ENCODE measurements around the gene NEFH.

The NEFH gene

DNA sequence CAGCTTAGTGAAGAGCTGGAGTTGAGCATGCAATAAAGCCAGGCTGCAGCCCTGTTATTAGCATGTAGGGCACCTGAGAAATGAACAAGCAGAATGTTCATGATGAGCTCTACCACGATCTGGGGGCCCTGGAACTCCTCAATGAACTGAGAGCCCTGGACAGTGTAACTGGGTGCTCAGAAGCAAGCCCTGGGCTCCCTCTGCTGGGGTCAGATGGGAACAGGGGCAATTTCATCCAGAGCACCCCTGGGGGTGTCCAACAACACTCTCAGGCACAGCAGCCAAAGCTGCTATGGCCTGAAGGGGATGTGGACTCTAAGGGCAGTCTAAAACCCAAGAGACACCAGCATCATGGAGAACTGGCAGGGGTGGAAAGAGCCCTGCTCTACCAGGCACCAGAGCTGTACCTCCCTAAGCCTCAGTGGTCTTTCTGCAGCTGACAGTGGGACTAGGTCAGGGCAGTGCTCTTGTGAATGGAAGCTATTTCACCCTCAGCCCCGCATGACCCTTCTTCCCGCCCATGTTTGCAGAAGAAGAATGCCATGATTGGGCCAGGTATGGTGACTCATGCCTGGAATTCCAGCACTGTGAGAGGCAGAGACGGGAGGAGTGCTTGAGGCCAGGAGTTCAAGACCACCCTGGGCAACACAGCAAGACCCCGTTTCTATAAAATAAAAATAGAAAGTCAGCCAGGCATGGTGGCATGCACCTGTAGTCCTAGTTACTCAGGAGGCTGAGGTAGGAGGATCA, 44.6 kb downstream of the NEFH start:
- ChIA-PET CTCF (no interaction called here), POLR2A (interaction anchor here (1.1 kb wide), 1 partner anchor 14 kb away, joined by 3 read pairs; no protein-coding TSS in a partner anchor)
- peak; percentile 56 for DNase-seq (ENCODE audit: extremely low spot score)
- TF ChIP-seq ZNF384 (IDR thresholded peaks at IDR 0.05): no peak
- no peak for TF ChIP-seq CTBP1 (IDR thresholded peaks at IDR 0.05; ENCODE audit: borderline replicate concordance)
- TF ChIP-seq FOXK2 (IDR thresholded peaks at IDR 0.05): no peak
- no peak for TF ChIP-seq TARDBP (IDR thresholded peaks at IDR 0.05)
- TF ChIP-seq FOXA1 (IDR thresholded peaks at IDR 0.05): no peak
- TF ChIP-seq, protein P1, sequence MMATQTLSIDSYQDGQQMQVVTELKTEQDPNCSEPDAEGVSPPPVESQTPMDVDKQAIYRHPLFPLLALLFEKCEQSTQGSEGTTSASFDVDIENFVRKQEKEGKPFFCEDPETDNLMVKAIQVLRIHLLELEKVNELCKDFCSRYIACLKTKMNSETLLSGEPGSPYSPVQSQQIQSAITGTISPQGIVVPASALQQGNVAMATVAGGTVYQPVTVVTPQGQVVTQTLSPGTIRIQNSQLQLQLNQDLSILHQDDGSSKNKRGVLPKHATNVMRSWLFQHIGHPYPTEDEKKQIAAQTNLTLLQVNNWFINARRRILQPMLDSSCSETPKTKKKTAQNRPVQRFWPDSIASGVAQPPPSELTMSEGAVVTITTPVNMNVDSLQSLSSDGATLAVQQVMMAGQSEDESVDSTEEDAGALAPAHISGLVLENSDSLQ (IDR thresholded peaks at IDR 0.05): no peak
- TF ChIP-seq L3MBTL2 (conservative IDR thresholded peaks at IDR 0.05): no peak
- no peak for TF ChIP-seq NFRKB (IDR thresholded peaks at IDR 0.05)
- TF ChIP-seq BHLHE40 (IDR thresholded peaks at IDR 0.05; ENCODE audit: borderline replicate concordance): no peak
- TF ChIP-seq ARNT (IDR thresholded peaks at IDR 0.05): no peak
- no peak for TF ChIP-seq SUZ12 (IDR thresholded peaks at IDR 0.05)
- no peak for TF ChIP-seq SP1 (IDR thresholded peaks at IDR 0.05)
- TF ChIP-seq FOXM1 (IDR thresholded peaks at IDR 0.05; ENCODE audit: borderline replicate concordance): no peak

- ChIA-PET CTCF (interaction anchor here (0.9 kb wide), 1 partner anchor 46 kb away, joined by 4 read pairs; no protein-coding TSS in a partner anchor), POLR2A (interaction anchor here (0.8 kb wide), 1 partner anchor 25 kb away, joined by 4 read pairs; the partner anchor contains the start of gene THOC5)
Observed at GRCh38 chr22:29528144-29528543, 48.1 kb downstream of the NEFH start.

DNA sequence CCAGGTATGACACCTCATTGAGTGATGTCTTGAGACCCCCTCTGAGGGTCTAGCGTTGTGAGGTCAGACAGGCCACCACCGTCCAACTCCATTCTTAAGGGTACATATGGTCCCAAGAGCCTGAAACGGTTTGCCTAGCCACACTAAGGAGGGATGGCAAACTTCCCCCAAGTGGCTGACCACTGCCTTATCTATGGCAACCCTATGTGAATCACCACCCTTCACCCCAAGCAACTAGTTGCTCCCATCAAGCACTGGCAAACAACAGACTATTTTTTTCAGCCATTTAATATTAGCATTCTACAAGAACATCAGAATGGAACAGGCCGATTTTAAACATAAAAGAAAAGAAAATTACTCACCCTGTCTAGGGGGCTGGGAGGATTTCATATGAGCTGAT, 50.7 kb downstream of the NEFH start:
- ChIA-PET POLR2A (interaction anchor here (2.9 kb wide), 1 partner anchor 23 kb away, joined by 6 read pairs; the partner anchor contains the start of gene THOC5), CTCF (interaction anchor here (1.3 kb wide), 1 partner anchor 23 kb away, joined by 5 read pairs; the partner anchor contains the start of gene THOC5)
- no peak for TF ChIP-seq SUZ12 (IDR thresholded peaks at IDR 0.05)
- no peak for TF ChIP-seq HDGF (IDR thresholded peaks at IDR 0.05; ENCODE audit: borderline replicate concordance)
- TF ChIP-seq ELF4 (IDR thresholded peaks at IDR 0.05): no peak
- no peak for TF ChIP-seq FOXK2 (IDR thresholded peaks at IDR 0.05)
- TF ChIP-seq BHLHE40 (IDR thresholded peaks at IDR 0.05; ENCODE audit: borderline replicate concordance): no peak
- TF ChIP-seq CTBP1 (IDR thresholded peaks at IDR 0.05; ENCODE audit: borderline replicate concordance): no peak
- no peak for TF ChIP-seq TARDBP (IDR thresholded peaks at IDR 0.05)
- no peak for TF ChIP-seq LEF1 (IDR thresholded peaks at IDR 0.05; ENCODE audit: borderline replicate concordance)
- TF ChIP-seq SP1 (IDR thresholded peaks at IDR 0.05): no peak
- no peak for TF ChIP-seq FOXA1 (IDR thresholded peaks at IDR 0.05)
- TF ChIP-seq ZNF384 (IDR thresholded peaks at IDR 0.05): no peak
- no peak for TF ChIP-seq NFRKB (IDR thresholded peaks at IDR 0.05)
- TF ChIP-seq, protein P1 (IDR thresholded peaks at IDR 0.05): no peak
- no peak for TF ChIP-seq FOXM1 (IDR thresholded peaks at IDR 0.05; ENCODE audit: borderline replicate concordance)
- TF ChIP-seq L3MBTL2 (conservative IDR thresholded peaks at IDR 0.05): no peak
- no peak for TF ChIP-seq ARNT (IDR thresholded peaks at IDR 0.05)
- DNase-seq (ENCODE audit: extremely low spot score): no peak

More at GRCh38 chr22:29528144-29528543, 48.1 kb downstream of the NEFH start:
- no peak for DNase-seq (ENCODE audit: extremely low spot score)
- TF ChIP-seq ZNF384 (IDR thresholded peaks at IDR 0.05): no peak
- TF ChIP-seq CTBP1 (IDR thresholded peaks at IDR 0.05; ENCODE audit: borderline replicate concordance): no peak
- no peak for TF ChIP-seq TARDBP (IDR thresholded peaks at IDR 0.05)
- TF ChIP-seq, protein P1 (IDR thresholded peaks at IDR 0.05): no peak
- TF ChIP-seq FOXK2 (IDR thresholded peaks at IDR 0.05): no peak
- TF ChIP-seq ELF4 (IDR thresholded peaks at IDR 0.05): no peak
- no peak for TF ChIP-seq LEF1 (IDR thresholded peaks at IDR 0.05; ENCODE audit: borderline replicate concordance)
- no peak for TF ChIP-seq FOXA1 (IDR thresholded peaks at IDR 0.05)
- no peak for TF ChIP-seq NFRKB (IDR thresholded peaks at IDR 0.05)
- TF ChIP-seq HDGF (IDR thresholded peaks at IDR 0.05; ENCODE audit: borderline replicate concordance): no peak
- no peak for TF ChIP-seq BHLHE40 (IDR thresholded peaks at IDR 0.05; ENCODE audit: borderline replicate concordance)
- no peak for TF ChIP-seq L3MBTL2 (conservative IDR thresholded peaks at IDR 0.05)
- TF ChIP-seq FOXM1 (IDR thresholded peaks at IDR 0.05; ENCODE audit: borderline replicate concordance): no peak
- TF ChIP-seq SUZ12 (IDR thresholded peaks at IDR 0.05): no peak
- TF ChIP-seq SP1 (IDR thresholded peaks at IDR 0.05): no peak
- no peak for TF ChIP-seq ARNT (IDR thresholded peaks at IDR 0.05)

DNA sequence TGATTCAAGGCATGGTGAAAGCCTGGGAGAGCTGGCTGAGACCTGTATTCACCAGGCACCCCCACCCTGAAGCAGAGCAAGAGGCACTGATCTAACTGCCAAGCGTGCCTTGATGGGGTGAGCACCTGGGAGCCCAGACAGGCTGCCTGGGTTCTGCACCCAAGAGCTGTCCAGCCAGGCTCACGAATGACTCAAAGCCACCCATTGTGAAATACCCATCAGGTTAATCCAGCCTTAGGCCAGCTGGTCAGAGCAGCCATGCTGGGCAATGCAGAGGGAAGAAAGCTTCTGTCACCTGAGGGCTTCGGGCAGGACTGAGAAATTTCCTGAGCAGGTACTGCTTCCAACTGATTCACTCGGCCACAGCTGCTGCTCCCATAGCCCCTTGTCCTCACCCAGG, 51.4 kb downstream of the NEFH start:
- CTCF ChIA-PET: no interaction called here
- DNase-seq (ENCODE audit: extremely low spot score): no peak
- TF ChIP-seq, protein P1 (IDR thresholded peaks at IDR 0.05): no peak
- no peak for TF ChIP-seq SP1 (IDR thresholded peaks at IDR 0.05)
- TF ChIP-seq SUZ12 (IDR thresholded peaks at IDR 0.05): no peak
- no peak for TF ChIP-seq ELF4 (IDR thresholded peaks at IDR 0.05)
- no peak for TF ChIP-seq NFRKB (IDR thresholded peaks at IDR 0.05)
- TF ChIP-seq CTBP1 (IDR thresholded peaks at IDR 0.05; ENCODE audit: borderline replicate concordance): no peak
- POLR2A ChIA-PET: interaction anchor here (2.9 kb wide), 1 partner anchor 22 kb away, joined by 6 read pairs; the partner anchor contains the start of gene THOC5

DNA sequence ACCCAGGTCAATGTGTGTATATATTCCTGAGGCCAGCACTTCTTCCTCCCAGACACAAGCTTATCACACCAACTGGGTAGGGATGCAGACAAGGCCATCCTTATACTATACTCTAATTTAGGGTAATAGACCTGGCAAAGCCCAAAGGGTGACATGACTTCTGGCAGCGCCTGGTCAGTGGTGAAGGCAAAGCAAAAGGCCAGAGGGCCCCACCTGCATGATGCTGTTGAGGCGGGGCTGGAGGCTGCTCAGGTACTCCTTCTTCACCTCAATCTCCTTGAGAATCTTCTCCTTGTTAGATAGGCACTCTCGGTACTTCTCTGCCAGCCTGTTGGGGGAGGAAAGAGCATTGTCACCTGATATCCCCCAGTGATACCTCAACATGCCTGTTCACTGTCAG, 56.4 kb downstream of the NEFH start:
- TF ChIP-seq CTBP1 (IDR thresholded peaks at IDR 0.05; ENCODE audit: borderline replicate concordance) (no peak), NFRKB (IDR thresholded peaks at IDR 0.05) (no peak), FOXA1 (IDR thresholded peaks at IDR 0.05) (no peak), ARNT (IDR thresholded peaks at IDR 0.05) (no peak), FOXM1 (IDR thresholded peaks at IDR 0.05; ENCODE audit: borderline replicate concordance) (no peak), L3MBTL2 (conservative IDR thresholded peaks at IDR 0.05) (no peak), ZNF384 (IDR thresholded peaks at IDR 0.05) (no peak), ELF4 (IDR thresholded peaks at IDR 0.05) (no peak), SP1 (IDR thresholded peaks at IDR 0.05) (no peak), SUZ12 (IDR thresholded peaks at IDR 0.05) (no peak), FOXK2 (IDR thresholded peaks at IDR 0.05) (no peak), HDGF (IDR thresholded peaks at IDR 0.05; ENCODE audit: borderline replicate concordance) (no peak)
- TF ChIP-seq, protein P1 (IDR thresholded peaks at IDR 0.05): no peak
- ChIA-PET POLR2A (interaction anchor here (2.0 kb wide), 1 partner anchor 17 kb away, joined by 6 read pairs; the partner anchor contains the start of gene THOC5), CTCF (no interaction called here)
- no peak for DNase-seq (ENCODE audit: extremely low spot score)

All from HEK293T (cell line).